Upper lobe of left lung (tissue), 6 donors: ENCODE results near the gene HEPACAM2. TPM values are rescaled to one million over a fixed set of nuclear protein-coding genes. Genes with fewer than 3 reads are reported as not detected.

Source experiments
- ATAC-seq, 2 donors: fragments of 200-7000 bp; cut with Tn5 transposase; one replicate each; pipeline ENCODE4 v1.9.1; 2022; ENCODE audit warnings: mild to moderate bottlenecking in 2 of 2, moderate library complexity in 2 of 2; ENCODE audit not compliant: low FRiP score in 2 of 2
- DNase-seq, 2 donors: peaks; one replicate each; pipeline ENCODE4 v3.0.0-alpha.2; 2019 to 2020
- H3K27ac ChIP-seq, 4 donors: fragments of 200-600 bp; sonication (generic); one replicate each; pipeline ENCODE4 v1.5.1; 2016 to 2019
- H3K27me3 ChIP-seq, 4 donors: fragments of 200-600 bp; sonication (generic); one replicate each; pipeline ENCODE4 v1.5.1; 2017 to 2019
- H3K36me3 ChIP-seq, 4 donors: fragments of 200-600 bp; sonication (generic); one replicate each; pipeline ENCODE4 v1.5.1; 2016 to 2019
- H3K4me1 ChIP-seq, 4 donors: fragments of 200-600 bp; sonication (generic); one replicate each; pipeline ENCODE4 v1.5.1; 2018 to 2019
- H3K4me3 ChIP-seq, 4 donors: fragments of 200-600 bp; sonication (generic); one replicate each; pipeline ENCODE4 v1.5.1; 2017 to 2019; ENCODE audit warnings: mild to moderate bottlenecking in 2 of 4, moderate library complexity in 1 of 4
- H3K9me3 ChIP-seq, 4 donors: fragments of 200-600 bp; sonication (generic); one replicate each; pipeline ENCODE4 v1.5.1; 2018 to 2019
- EP300 ChIP-seq, 4 donors: sonication (generic); formaldehyde crosslinking; IDR thresholded peaks; one replicate each; pipeline ENCODE4 v1.5.1; 2017; ENCODE audit warnings: antibody characterized with exemption in 4 of 4, control low read depth in 2 of 4
- POLR2A ChIP-seq, 4 donors: fragments of 450-650 bp; IDR thresholded peaks; one replicate each; pipeline ENCODE4 v1.5.1; 2016 to 2017; ENCODE audit warnings: antibody characterized with exemption in 4 of 4, mild to moderate bottlenecking in 2 of 4
- POLR2AphosphoS5 ChIP-seq, 2 donors: sonication (generic); formaldehyde crosslinking; IDR thresholded peaks; one replicate each; pipeline ENCODE4 v1.5.1; 2017; ENCODE audit warnings: antibody characterized with exemption in 2 of 2
- WGBS, 2 donors: methylation state at CpG; one replicate each; pipeline ENCODE4 v1.1.5; 2017 to 2018; 5-methylcytosine and 5-hydroxymethylcytosine counted together
- total RNA-seq, 6 donors: library from RNA; depleted of rRNA in 4 of 6; stranded (reverse); fragments of >200 nt in 4 of 6; gene quantifications; one replicate each; pipeline versions ENCODE4 v1.1.0 to v1.2.1, GENCODE V29; 2016 to 2021
- TF ChIP-seq, protein P1 (sequence below), 6 experiments: fragments of 450-650 bp in 4 of 6; fragments of 200-600 bp in 2 of 6; sonication (generic) in 2 of 6; IDR thresholded peaks; one replicate each; pipeline ENCODE4 v1.5.1; 2016 to 2019; ENCODE audit warnings: antibody characterized with exemption in 6 of 6
- donor health status: DM: no; HTN: no; CAD: no; lungs with moderate emphysema.
- donor health status: DM: no; HTN: yes; CAD: no; lungs with severe emphysema.

HEPACAM2 gene
- total RNA-seq, 6 donors from 2014 or later = 0.30 to 7.3 (median 0.30) TPM; not detected in 2

- H3K4me3 ChIP-seq = no peak overlapping the region
- H3K27ac ChIP-seq = peak overlapping the region in 1 of 4 donors; percentile 13
- WGBS, 2 donors = 0 to 1% methylated on average over 2 of the region's 2 CpGs
- no peaks in the 10 kb centered on the region for H3K27me3 ChIP-seq
- peaks cover 12 to 17% (median 15%) of the 10 kb centered on the region in 4 donors for H3K4me1 ChIP-seq
- H3K9me3 ChIP-seq = no peaks in the 10 kb centered on the region
- no peaks in the 10 kb centered on the region for H3K36me3 ChIP-seq
- DNase-seq = no peak
- no peak for TF ChIP-seq EP300 (IDR thresholded peaks at IDR 0.05)
- TF ChIP-seq, protein P1, sequence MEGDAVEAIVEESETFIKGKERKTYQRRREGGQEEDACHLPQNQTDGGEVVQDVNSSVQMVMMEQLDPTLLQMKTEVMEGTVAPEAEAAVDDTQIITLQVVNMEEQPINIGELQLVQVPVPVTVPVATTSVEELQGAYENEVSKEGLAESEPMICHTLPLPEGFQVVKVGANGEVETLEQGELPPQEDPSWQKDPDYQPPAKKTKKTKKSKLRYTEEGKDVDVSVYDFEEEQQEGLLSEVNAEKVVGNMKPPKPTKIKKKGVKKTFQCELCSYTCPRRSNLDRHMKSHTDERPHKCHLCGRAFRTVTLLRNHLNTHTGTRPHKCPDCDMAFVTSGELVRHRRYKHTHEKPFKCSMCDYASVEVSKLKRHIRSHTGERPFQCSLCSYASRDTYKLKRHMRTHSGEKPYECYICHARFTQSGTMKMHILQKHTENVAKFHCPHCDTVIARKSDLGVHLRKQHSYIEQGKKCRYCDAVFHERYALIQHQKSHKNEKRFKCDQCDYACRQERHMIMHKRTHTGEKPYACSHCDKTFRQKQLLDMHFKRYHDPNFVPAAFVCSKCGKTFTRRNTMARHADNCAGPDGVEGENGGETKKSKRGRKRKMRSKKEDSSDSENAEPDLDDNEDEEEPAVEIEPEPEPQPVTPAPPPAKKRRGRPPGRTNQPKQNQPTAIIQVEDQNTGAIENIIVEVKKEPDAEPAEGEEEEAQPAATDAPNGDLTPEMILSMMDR (IDR thresholded peaks at IDR 0.05) = peak; percentile 58 to 75 (median 68)
- ATAC-seq = peak in 1 of 2 donors; percentile 44
These were observed 2.0 kb upstream of the HEPACAM2 start for GRCh38 chr7:93228302-93228701.

DNA sequence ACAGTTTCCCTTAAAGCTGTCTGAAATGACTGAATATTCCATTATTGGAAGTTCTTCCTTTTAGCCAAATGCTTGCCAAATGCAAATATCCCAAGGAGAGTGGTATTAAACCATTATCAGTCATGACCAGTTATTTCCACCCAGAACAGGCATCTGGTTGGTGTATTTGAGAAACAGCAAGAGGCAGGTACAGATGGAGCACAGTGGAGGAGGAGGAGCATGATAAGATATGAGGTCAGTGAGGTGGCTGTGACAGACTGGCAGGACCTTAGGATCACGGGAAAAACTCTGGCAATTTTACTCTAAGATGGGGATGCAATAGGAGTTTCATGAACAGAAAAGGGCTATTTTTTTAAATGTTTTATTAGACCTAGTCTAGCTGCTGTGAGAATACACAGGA lies 6.4 kb downstream of the HEPACAM2 start:
- H3K27ac ChIP-seq = no peak overlapping the region
- no peak overlapping the region for H3K4me3 ChIP-seq
- H3K9me3 ChIP-seq = no peaks in the 10 kb centered on the region
- ATAC-seq = no peak
- H3K36me3 ChIP-seq = no peaks in the 10 kb centered on the region
- 74 to 81% methylated on average over 1 of the region's 1 CpG for WGBS, 2 donors
- no peak for DNase-seq
- H3K27me3 ChIP-seq = no peaks in the 10 kb centered on the region
- no peaks in the 10 kb centered on the region for H3K4me1 ChIP-seq
- TF ChIP-seq POLR2A (IDR thresholded peaks at IDR 0.05) (no peak), EP300 (IDR thresholded peaks at IDR 0.05) (no peak), POLR2AphosphoS5 (IDR thresholded peaks at IDR 0.05) (no peak)
- TF ChIP-seq, protein P1 (IDR thresholded peaks at IDR 0.05) = no peak

GRCh38 chr7:93218997-93219827 lies 7.1 kb downstream of the HEPACAM2 start:
- DNase-seq (no peak), ATAC-seq (no peak)
- Histone ChIP-seq H3K27me3 (no peaks in the 10 kb centered on the region), H3K9me3 (no peaks in the 10 kb centered on the region), H3K4me1 (no peaks in the 10 kb centered on the region), H3K36me3 (no peaks in the 10 kb centered on the region), H3K27ac (no peak overlapping the region), H3K4me3 (no peak overlapping the region)
- 71 to 75% methylated on average over 10 of the region's 10 CpGs for WGBS, 2 donors
- no peak for TF ChIP-seq EP300 (IDR thresholded peaks at IDR 0.05)
- no peak for TF ChIP-seq POLR2A (IDR thresholded peaks at IDR 0.05)
- TF ChIP-seq, protein P1 (IDR thresholded peaks at IDR 0.05) = no peak
- no peak for TF ChIP-seq POLR2AphosphoS5 (IDR thresholded peaks at IDR 0.05)

DNA sequence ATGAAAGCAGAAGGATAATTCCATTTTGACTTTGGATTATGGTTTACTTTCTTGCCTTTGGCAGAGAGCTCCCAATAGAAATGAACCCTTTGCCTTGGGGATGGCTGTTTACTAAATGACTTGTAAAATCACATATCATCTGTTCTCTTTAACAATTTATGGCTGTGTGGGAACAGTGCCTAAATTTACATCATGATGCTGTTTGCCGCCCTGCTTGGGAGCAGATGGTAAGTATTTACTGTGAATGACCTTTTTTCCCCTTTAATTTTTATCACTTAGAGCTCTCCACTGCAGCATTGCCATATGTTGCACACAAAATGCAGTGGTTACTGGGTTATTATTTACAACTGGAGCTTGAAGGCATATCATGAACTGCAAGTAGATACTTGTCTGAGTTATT lies 13.4 kb downstream of the HEPACAM2 start:
- ATAC-seq (no peak), DNase-seq (no peak)
- H3K27me3 ChIP-seq = no peaks in the 10 kb centered on the region
- H3K36me3 ChIP-seq = no peaks in the 10 kb centered on the region
- 56 to 71% methylated on average over 1 of the region's 1 CpG for WGBS, 2 donors
- no peaks in the 10 kb centered on the region for H3K4me1 ChIP-seq
- H3K4me3 ChIP-seq = no peak overlapping the region
- TF ChIP-seq POLR2A (IDR thresholded peaks at IDR 0.05) (no peak), POLR2AphosphoS5 (IDR thresholded peaks at IDR 0.05) (no peak), EP300 (IDR thresholded peaks at IDR 0.05) (no peak)
- TF ChIP-seq, protein P1 (IDR thresholded peaks at IDR 0.05) = no peak
- H3K27ac ChIP-seq = no peak overlapping the region
- no peaks in the 10 kb centered on the region for H3K9me3 ChIP-seq
